ENCODE measurements around the gene FAM177B.

FAM177B gene

GRCh38 chr1:222736972-222737371 is at the start of gene FAM177B:
FAM177B (plus strand) TSS chr1:222737202; CDS start chr1:222746546, 9,344 bp downstream.
- DNase-seq = no peak

- no peak for DNase-seq
These were observed 46.0 kb upstream of the FAM177B start for GRCh38 chr1:222691016-222691415.

GRCh38 chr1:222694927-222695326 is 42.1 kb upstream of the FAM177B start:
- no peak for DNase-seq

DNA sequence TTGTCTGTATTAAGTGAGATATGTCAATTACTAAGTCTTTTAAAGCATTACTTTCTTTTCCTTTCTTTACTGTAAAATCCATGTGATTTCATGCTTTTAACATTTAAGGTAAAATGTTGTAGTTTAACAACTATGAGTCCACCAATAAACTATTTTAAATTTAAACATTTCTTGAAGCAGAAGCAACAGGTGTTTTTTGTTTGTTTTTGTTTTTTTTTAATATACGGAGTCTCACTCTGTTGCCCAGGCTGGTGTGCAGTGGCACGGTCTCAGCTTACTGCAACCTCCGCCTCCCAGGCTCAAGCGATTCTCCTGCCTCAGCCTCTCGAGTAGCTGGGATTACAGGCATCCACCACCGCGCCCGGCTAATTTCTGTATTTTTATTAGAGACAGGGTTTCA is 40.3 kb upstream of the FAM177B start:
- DNase-seq = no peak

DNA sequence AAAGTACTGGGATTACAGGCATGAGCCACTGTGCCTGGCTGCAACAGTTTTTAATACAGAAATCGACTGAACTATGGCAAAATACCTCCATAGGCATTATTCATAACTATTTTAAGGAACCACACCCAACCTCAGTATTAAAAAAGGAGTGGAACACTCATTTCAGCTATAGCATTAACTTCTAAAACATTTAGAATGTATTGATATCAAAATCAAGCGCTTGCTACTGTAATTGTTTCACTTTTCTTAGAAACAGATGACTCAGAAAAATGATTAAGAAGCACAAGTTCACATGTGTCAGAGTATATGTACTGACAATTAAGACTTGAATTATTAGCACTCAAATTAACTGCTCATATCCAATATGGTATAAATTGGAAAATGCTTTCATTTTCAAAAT is 39.8 kb upstream of the FAM177B start:
- no peak for DNase-seq

- DNase-seq = no peak
These were observed 39.2 kb upstream of the FAM177B start for GRCh38 chr1:222697826-222698225.

- DNase-seq = no peak
These were observed 34.8 kb upstream of the FAM177B start for GRCh38 chr1:222702210-222702609.

- no peak for DNase-seq
These were observed 32.7 kb upstream of the FAM177B start for GRCh38 chr1:222704260-222704659.

GRCh38 chr1:222706815-222707214 is 30.2 kb upstream of the FAM177B start:
- no peak for DNase-seq

DNA sequence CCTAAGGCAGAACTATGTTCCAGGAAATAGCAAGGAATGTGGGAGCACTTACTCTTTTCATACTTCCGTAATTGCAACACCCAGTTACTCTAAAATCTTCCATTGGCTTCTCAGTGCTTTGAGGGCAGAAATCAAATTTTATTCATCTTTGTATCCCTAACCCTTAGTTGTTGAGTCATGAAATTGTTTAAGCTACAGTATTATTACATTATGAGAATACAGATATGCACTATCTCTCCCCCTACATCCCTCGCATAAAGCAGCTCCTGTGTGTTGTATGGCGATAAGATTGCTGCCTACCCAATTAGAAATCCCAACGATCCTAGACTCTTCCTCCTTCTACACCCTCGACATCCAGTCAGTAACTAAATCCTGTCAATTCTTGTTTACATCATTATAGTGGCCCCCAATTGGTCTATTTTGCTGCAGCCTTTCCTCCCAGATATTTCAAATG is 27.3 kb upstream of the FAM177B start:
- no peak for DNase-seq

GRCh38 chr1:222711319-222712252 is 25.4 kb upstream of the FAM177B start:
- DNase-seq = peak in 1 of 2 experiments; percentile 19

DNA sequence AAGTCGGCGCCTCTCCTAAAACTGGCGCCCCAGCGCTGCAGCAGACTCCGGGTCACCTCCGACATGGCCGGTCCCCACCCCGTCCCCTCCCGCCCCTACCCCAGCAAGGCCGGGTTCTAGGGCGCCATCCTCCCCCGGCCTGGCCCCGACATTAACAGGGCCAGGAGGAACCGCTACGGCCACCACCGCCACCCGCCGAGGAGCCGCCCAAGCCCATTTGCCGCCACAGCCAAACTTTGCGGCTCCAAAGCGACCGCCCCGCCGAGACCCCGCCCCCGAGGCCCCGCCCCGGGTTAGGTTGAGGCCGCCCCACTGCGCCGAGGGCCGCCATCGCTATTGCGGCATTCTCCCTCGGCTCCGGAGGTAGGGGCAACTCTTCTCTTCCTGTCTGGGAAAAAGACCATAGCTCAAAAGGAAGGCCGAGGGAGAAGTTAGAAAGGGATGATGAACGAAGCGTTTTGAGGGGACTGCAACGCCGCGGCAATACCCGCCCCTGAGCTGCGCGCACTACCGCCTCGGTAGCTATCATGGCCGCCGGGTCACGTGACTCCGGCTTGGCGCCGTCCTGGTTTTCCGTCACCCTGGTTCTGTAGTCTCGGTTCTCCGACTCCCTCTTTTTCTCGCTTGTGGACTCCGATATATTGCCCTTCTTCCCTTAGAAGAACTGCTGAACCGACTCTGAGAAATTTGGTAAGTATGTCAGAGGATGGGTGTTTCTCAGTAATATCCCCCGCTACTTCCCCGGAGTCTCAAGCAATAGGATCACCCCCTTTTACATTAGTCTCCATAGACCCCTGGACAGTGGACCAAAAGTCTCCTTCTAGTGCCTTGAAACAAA is 24.5 kb upstream of the FAM177B start, which contains the start of the genes AIDA and BROX:
Gene AIDA (minus strand): TSS at position 239 of the 838 bp plus-strand sequence. CDS start 174 bp downstream, at position 65.
Gene BROX (plus strand): TSS at position 312 of the 838 bp plus-strand sequence. CDS start 3,136 bp downstream, outside the sequence.
- DNase-seq = peak; percentile 71 to 87

DNA sequence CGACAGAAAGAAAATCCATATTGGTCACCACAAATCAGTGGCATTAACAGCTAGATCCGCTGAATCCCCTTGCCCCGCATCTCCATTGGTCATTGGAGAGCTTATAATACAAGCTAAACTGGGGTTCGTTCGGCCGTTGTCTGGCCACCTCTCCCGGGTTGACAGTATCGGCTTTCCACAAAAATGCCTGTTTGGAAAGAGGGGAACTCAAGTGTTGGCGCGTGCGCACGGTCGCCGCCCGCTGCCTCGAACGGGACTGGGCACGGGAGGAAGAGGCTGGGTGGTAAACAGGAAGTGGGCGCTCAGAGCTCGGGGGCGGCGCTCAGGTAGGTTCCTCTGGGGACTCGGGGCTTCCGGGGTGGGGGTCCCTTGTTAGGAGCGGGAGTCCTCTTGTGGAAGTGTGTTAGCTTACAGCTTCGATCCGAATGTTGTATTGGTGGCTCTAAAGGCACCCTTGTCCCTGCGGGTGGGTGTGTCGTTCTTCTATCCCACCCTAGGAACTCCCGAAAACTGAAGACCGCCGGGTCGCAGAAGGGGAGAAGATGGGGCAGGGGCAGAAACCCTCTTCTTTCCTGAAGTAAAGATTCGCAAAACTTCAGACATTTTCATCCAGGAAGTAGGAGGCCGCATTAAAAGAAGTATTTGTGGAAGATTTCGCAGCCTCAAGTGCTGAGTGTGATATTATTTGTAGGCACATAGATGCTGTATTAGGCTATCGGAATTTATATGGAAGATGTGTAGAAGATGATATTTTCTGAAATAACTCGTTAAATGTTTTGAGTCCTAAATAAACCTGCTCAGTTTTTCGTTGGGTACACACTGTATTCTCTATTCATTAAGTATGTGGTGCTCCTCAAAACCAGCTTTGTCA is 23.7 kb upstream of the FAM177B start:
- DNase-seq = peak; percentile 95 to 96

GRCh38 chr1:222716393-222716792 is 20.6 kb upstream of the FAM177B start:
- DNase-seq = no peak

DNA sequence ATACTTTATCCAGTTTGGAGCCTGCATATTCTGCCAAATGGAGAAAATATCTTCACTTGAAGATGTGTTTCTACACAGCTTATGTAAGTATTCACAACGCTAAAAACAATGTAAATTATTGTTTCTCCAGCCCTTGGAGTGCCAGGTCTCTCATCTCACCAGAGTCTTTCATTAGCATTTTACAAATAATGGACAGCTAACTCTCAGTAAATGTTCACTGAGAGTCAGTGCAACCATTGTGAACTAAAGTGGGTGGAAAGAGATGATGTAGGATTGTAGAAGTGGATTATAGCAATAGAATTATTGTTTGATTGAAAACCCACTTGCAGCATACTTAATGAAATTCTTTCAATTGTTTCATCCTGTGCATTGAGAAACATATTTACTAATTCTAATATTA is 8.3 kb upstream of the FAM177B start:
- DNase-seq = no peak

DNA sequence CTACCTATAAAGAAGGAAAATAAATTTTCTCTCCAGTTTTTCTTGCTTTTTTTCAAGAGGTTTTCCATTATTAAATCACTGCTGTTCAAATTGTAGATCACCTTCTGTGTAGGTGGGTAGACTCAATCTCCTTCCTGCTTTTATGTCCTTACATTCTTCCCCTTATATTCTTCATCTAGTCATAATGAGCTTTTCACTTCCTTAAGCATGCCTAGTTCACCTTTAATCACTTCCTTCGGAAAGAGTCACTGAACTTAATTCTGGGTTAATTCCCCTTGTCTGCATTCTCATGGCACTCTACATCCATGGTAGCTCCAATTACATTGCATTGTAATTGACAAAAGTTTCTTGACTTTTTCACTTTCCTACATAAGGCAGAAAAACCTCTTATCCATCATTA is 6.1 kb upstream of the FAM177B start:
- no peak for DNase-seq

DNA sequence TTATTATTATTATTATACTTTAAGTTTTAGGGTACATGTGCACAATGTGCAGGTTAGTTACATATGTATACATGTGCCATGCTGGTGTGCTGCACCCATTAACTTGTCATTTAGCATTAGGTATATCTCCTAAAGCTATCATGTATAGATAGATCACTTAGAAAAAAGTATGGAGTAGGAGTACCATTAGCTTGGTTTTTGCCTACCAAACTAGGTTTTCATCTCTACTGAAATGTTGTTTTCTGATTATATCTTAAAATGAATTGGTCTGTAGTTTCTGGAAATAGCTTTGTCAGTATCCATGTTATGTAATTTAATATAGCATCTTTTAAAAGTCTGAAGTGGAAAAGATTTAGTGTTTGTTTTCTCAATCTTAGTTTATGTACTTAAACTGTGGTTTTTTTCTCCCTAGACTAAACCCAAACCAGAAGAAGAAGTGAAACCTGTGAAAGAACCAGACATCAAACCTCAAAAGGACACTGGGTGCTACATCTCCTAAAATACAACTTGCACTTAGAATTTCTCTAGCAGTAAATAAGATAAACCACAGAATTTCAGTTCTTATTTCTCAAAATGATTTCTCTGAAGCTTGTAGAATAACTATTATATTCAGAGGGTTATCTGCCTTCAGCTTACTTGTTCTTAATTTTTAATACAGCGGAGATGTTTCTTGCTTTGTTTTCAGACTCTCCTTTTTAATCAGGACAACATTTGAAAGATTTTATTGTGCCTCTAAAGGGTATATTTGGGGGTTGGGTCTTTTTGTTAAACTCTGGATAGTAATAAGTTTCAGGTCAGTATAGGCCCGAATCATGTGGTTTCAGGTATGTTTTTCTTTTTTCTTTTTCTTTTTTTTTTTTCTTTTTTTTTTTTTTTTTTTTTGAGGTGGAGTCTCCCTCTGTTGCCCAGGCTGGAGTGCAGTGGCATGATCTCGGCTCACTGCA is 4.5 kb upstream of the FAM177B start:
- DNase-seq = no peak

GRCh38 chr1:222734740-222735139 is 2.3 kb upstream of the FAM177B start:
- no peak for DNase-seq

DNA sequence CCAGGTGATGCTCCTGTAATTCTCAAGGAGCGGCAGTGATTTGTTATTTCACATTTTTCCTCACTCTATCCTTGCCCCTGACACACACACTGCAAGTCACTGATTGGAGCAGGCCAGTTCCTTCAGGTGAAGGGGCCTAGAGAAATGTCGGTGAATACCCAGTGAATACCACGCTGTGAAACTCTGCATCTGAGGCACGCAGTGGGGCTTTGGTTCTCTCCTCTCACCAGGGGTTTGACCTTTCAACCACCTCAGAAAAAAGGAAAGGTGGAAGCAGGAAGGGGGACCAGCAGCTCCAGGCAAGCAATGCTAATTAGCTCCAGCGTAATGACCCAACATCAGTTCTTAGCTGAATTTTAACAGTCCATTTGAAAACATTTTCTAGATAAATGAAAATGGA is 532 bp upstream of the FAM177B start:
- no peak for DNase-seq

DNA sequence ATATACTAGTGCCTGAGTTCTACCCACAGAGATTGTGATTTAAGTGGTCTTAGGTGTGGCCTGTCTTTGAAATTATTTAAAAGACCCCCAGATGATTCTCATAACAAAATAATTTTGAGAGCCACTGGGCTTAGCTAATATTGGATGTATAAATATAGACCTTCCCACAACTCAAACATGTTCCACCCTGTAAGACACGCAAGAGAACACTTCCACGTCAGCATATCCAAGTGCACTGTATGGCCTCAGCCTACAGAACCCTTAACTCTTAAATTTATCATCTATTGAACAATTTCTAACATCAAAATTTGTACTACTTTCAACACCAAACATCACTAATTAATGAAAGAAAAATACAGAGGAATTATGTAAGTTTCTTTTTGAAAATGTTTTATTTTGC is 2.5 kb downstream of the FAM177B start:
- DNase-seq = no peak

- DNase-seq = no peak
These were observed 2.9 kb downstream of the FAM177B start for GRCh38 chr1:222739929-222740328.

All from NCI-H1930 (cell line).